IMR-90 (cell line): ENCODE results near the gene P2RY2. TPM values are rescaled to one million over a fixed set of nuclear protein-coding genes. Genes with fewer than 3 reads are reported as not detected.

Experiments
- ATAC-seq: fragments of 200-7000 bp; cut with Tn5 transposase; 2 replicates; pipeline ENCODE4 v1.9.1; 2020; ENCODE audit warnings: low read depth, mild to moderate bottlenecking, moderate library complexity
- BruUV-seq: library from RNA; stranded (reverse); fragments of 400-500 nt; replicated peaks from 2 replicates; lab custom pipeline; 2021; lab: Mats Ljungman, UMichigan
- CTCF ChIA-PET: fragments of 300-600 bp; formaldehyde crosslinking; extraction: SDS; loops from one replicate; lab custom pipeline; 2021; ENCODE audit warnings: antibody characterized with exemption; lab: Yijun Ruan, JAX
- POLR2A ChIA-PET: fragments of 300-600 bp; sonication (Branson Sonifier 250); formaldehyde crosslinking; loops from one replicate; lab custom pipeline; 2022; ENCODE audit warnings: antibody characterized with exemption; ENCODE audit not compliant: unreplicated experiment; lab: Charles Lee
- DNase-seq: peaks from one replicate; pipeline ENCODE4 v3.0.0; 2013
- H2AFZ ChIP-seq: replicated peaks from 2 replicates; pipeline ENCODE3; 2013; ENCODE audit warnings: low read length, mild to moderate bottlenecking; ENCODE audit not compliant: poor library complexity
- H2AK5ac ChIP-seq: 2 replicates; pipeline ENCODE4 v1.6.1; 2013; ENCODE audit warnings: low read depth, low read length, inconsistent platforms
- H2AK9ac ChIP-seq: replicated peaks from 2 replicates; pipeline ENCODE3; 2013; ENCODE audit warnings: mild to moderate bottlenecking, low read depth, low read length, moderate library complexity; ENCODE audit not compliant: poor library complexity
- H2BK120ac ChIP-seq: 2 replicates; pipeline ENCODE4 v1.6.1; 2013; ENCODE audit warnings: low read depth, low read length, inconsistent platforms
- H2BK15ac ChIP-seq: 3 replicates; pipeline ENCODE4 v1.6.1; 2013; ENCODE audit warnings: low read depth, low read length, inconsistent platforms
- H2BK20ac ChIP-seq: 2 replicates; pipeline ENCODE4 v1.6.1; 2013; ENCODE audit warnings: low read depth, mild to moderate bottlenecking, inconsistent platforms, low read length, moderate library complexity
- H2BK5ac ChIP-seq: 2 replicates; pipeline ENCODE4 v1.6.1; 2013; ENCODE audit warnings: mild to moderate bottlenecking, low read depth, low read length, inconsistent platforms; ENCODE audit not compliant: poor library complexity, severe bottlenecking
- H3K14ac ChIP-seq: replicated peaks from 2 replicates; pipeline ENCODE4 v1.6.1; 2013; ENCODE audit warnings: low read depth, low read length, inconsistent platforms
- H3K18ac ChIP-seq: 2 replicates; pipeline ENCODE4 v1.6.1; 2013; ENCODE audit warnings: low read depth, low read length, control low read depth
- H3K23ac ChIP-seq: 2 replicates; pipeline ENCODE4 v1.6.1; 2013; ENCODE audit warnings: low read depth, low read length, inconsistent platforms
- H3K27ac ChIP-seq: 2 replicates; pipeline ENCODE4 v1.5.1; 2013; ENCODE audit warnings: mild to moderate bottlenecking, control low read depth, low read length; ENCODE audit not compliant: insufficient read depth
- H3K27me3 ChIP-seq: 2 replicates; pipeline ENCODE4 v1.6.1; 2013; ENCODE audit warnings: low read length; ENCODE audit not compliant: control insufficient read depth, insufficient read depth
- H3K36me3 ChIP-seq: 2 replicates; pipeline ENCODE4 v1.6.1; 2013; ENCODE audit warnings: low read length, mixed read lengths; ENCODE audit not compliant: control insufficient read depth, insufficient read depth
- H3K4ac ChIP-seq: 2 replicates; pipeline ENCODE4 v1.6.1; 2013; ENCODE audit warnings: low read depth, low read length, inconsistent platforms
- H3K4me1 ChIP-seq: 2 replicates; pipeline ENCODE4 v1.6.1; 2013; ENCODE audit warnings: low read length, mixed read lengths; ENCODE audit not compliant: control insufficient read depth, insufficient read depth
- H3K4me2 ChIP-seq: 2 replicates; pipeline ENCODE4 v1.6.1; 2013; ENCODE audit warnings: low read depth, mild to moderate bottlenecking, control low read depth, low read length, moderate library complexity
- H3K4me3 ChIP-seq: 2 replicates; pipeline ENCODE4 v1.5.1; 2013; ENCODE audit warnings: low read depth, mild to moderate bottlenecking, control low read depth, low read length, moderate library complexity; ENCODE audit not compliant: insufficient read depth
- H3K56ac ChIP-seq: 2 replicates; pipeline ENCODE4 v1.6.1; 2013; ENCODE audit warnings: low read length, inconsistent platforms; ENCODE audit not compliant: insufficient read depth; ENCODE audit errors: extremely low read depth
- H3K79me1 ChIP-seq, 2 experiments: 2 replicates each; pipeline ENCODE4 v1.6.1; 2013; ENCODE audit warnings: low read length in 2 of 2, inconsistent platforms in 1 of 2, low read depth in 1 of 2
- H3K9ac ChIP-seq: 2 replicates; pipeline ENCODE4 v1.6.1; 2013; ENCODE audit warnings: low read depth, low read length, control low read depth
- H3K9me1 ChIP-seq: 2 replicates; pipeline ENCODE4 v1.6.1; 2013; ENCODE audit warnings: low read length, inconsistent platforms; ENCODE audit not compliant: insufficient read depth
- H3K9me3 ChIP-seq: 2 replicates; pipeline ENCODE4 v1.6.1; 2013; ENCODE audit warnings: low read length; ENCODE audit not compliant: control insufficient read depth, insufficient read depth
- H4K20me1 ChIP-seq: 2 replicates; pipeline ENCODE4 v1.6.1; 2013; ENCODE audit warnings: low read length, inconsistent platforms; ENCODE audit not compliant: insufficient read depth
- H4K5ac ChIP-seq: 2 replicates; pipeline ENCODE4 v1.6.1; 2013; ENCODE audit warnings: mild to moderate bottlenecking, low read depth, low read length, control low read depth
- H4K8ac ChIP-seq, 2 experiments: 2 replicates each; pipeline ENCODE4 v1.6.1; 2013; ENCODE audit warnings: low read depth in 2 of 2, low read length in 2 of 2, control low read depth in 1 of 2, inconsistent platforms in 1 of 2
- H4K91ac ChIP-seq: 2 replicates; pipeline ENCODE4 v1.6.1; 2013; ENCODE audit warnings: low read depth, low read length, inconsistent platforms; ENCODE audit not compliant: insufficient read depth
- CHD1 ChIP-seq: IDR thresholded peaks from 2 replicates; pipeline ENCODE4 v1.6.1; 2012; ENCODE audit warnings: low read depth, low read length, improper control_type of control experiment
- CTCF ChIP-seq: conservative IDR thresholded peaks from 2 replicates; pipeline ENCODE4 v1.5.1; 2012; ENCODE audit warnings: mild to moderate bottlenecking, low read depth, low read length, improper control_type of control experiment
- ELK1 ChIP-seq: fragments of 150-350 bp; IDR thresholded peaks from 2 replicates; pipeline ENCODE4 v1.6.1; 2016; ENCODE audit warnings: low read depth, mild to moderate bottlenecking, low read length, moderate library complexity, borderline replicate concordance
- FOS ChIP-seq: fragments of 150-350 bp; IDR thresholded peaks from 2 replicates; pipeline ENCODE4 v1.6.1; 2016; ENCODE audit warnings: low read depth, low read length
- MXI1 ChIP-seq: IDR thresholded peaks from 2 replicates; pipeline ENCODE4 v1.6.1; 2012; ENCODE audit warnings: low read depth, mild to moderate bottlenecking, low read length, moderate library complexity, borderline replicate concordance
- NFE2L2 ChIP-seq: fragments of 150-350 bp; IDR thresholded peaks from 2 replicates; pipeline ENCODE4 v1.6.1; 2016; ENCODE audit warnings: low read depth, mild to moderate bottlenecking, low read length
- POLR2A ChIP-seq: IDR thresholded peaks from 2 replicates; pipeline ENCODE4 v1.6.1; 2012; ENCODE audit warnings: mild to moderate bottlenecking, low read depth, low read length
- RAD21 ChIP-seq: IDR thresholded peaks from 2 replicates; pipeline ENCODE4 v1.6.1; 2012; ENCODE audit warnings: low read length, improper control_type of control experiment
- RCOR1 ChIP-seq: IDR thresholded peaks from 2 replicates; pipeline ENCODE4 v1.6.1; 2012; ENCODE audit warnings: mild to moderate bottlenecking, low read length, improper control_type of control experiment; ENCODE audit not compliant: insufficient replicate concordance
- WGBS, 2 experiments: methylation state at CpG; one replicate each; pipeline versions ENCODE4 v1.1.5 to v1.1.7; 2013; ENCODE audit warnings: missing lambda C conversion rate in 2 of 2; ENCODE audit not compliant: insufficient read length in 1 of 2; ENCODE audit errors: extremely low coverage in 2 of 2; 5-methylcytosine and 5-hydroxymethylcytosine counted together
- dilution Hi-C: fragments of 300-500 bp; cut with HindIII; formaldehyde crosslinking; loops from one replicate; pipeline ENCODE4 v1.14.3; 2018; ENCODE audit warnings: low sequenced_read_pairs; ENCODE audit not compliant: unreplicated experiment
- in situ Hi-C: fragments of 300-500 bp; cut with MboI; formaldehyde crosslinking; loops from 3 replicates; pipeline ENCODE4 v1.14.3; 2019; ENCODE audit warnings: low sequenced_read_pairs, inconsistent platforms, mixed read lengths
- intact Hi-C: fragments of 100-400 bp; cut with micrococcal nuclease; formaldehyde crosslinking; loops from 2 replicates; pipeline ENCODE4 v1.10.0; 2022
- polyA plus RNA-seq, 3 experiments: library from polyadenylated mRNA; depleted of rRNA; stranded (reverse); fragments of >200 nt; gene quantifications; 2 replicates each; pipeline ENCODE4 v1.2.3, GENCODE V29; 2012; ENCODE audit warnings: low replicate concordance in 1 of 3
- total RNA-seq: library from RNA; depleted of rRNA; stranded (reverse); fragments of >200 nt; gene quantifications from 2 replicates; pipeline ENCODE4 v1.2.3, GENCODE V29; 2012

Gene P2RY2
- total and polyA plus RNA-seq, 2 of the 4 experiments (the other 2 are of a cell fraction): not detected

- H4K91ac ChIP-seq: no peak overlapping the region
- no peak overlapping the region for H2AFZ ChIP-seq
- no peak overlapping the region for H3K18ac ChIP-seq
- H2BK120ac ChIP-seq: no peak overlapping the region
- no peak overlapping the region for H3K14ac ChIP-seq
- no peak overlapping the region for H3K4me2 ChIP-seq
- no peak overlapping the region for H4K8ac ChIP-seq
- no peaks in the 10 kb centered on the region for H3K36me3 ChIP-seq
- H3K9me3 ChIP-seq: no peaks in the 10 kb centered on the region
- no peak overlapping the region for H3K23ac ChIP-seq
- no peak for ATAC-seq
- no CpG with 5 or more reads among the region's 4 CpGs for WGBS, 2 experiments
- no peaks in the 10 kb centered on the region for H3K27me3 ChIP-seq
- peaks cover 15% of the 10 kb centered on the region for H3K9me1 ChIP-seq
- no peak overlapping the region for H3K4me3 ChIP-seq
- H3K4ac ChIP-seq: no peak overlapping the region
- dilution Hi-C loops: no loop called here
- H3K27ac ChIP-seq: no peak overlapping the region
- no peak overlapping the region for H2AK9ac ChIP-seq
- no peak overlapping the region for H2BK20ac ChIP-seq
- BruUV-seq: no TSS peak
- ChIA-PET CTCF (no interaction called here), POLR2A (no interaction called here)
- TF ChIP-seq NFE2L2: no peak
- no peak for TF ChIP-seq RCOR1
- no peak for TF ChIP-seq CHD1
- TF ChIP-seq CTCF: no peak
- TF ChIP-seq POLR2A: no peak
- TF ChIP-seq RAD21: no peak
- no peak for TF ChIP-seq MXI1
- TF ChIP-seq ELK1: no peak
- TF ChIP-seq FOS: no peak
- H2BK15ac ChIP-seq: no peak overlapping the region
- H2BK5ac ChIP-seq: no peak overlapping the region
- no peaks in the 10 kb centered on the region for H4K20me1 ChIP-seq
- no peak overlapping the region for H2AK5ac ChIP-seq
- H3K9ac ChIP-seq: no peak overlapping the region
- H3K4me1 ChIP-seq: peaks cover 5% of the 10 kb centered on the region
- no peak overlapping the region for H4K5ac ChIP-seq
- intact Hi-C loops: no loop called here
- H3K56ac ChIP-seq: no peak overlapping the region
- no peak for DNase-seq
- H3K79me1 ChIP-seq: no peaks in the 10 kb centered on the region
- in situ Hi-C loops: no loop called here
These were observed 45.0 kb upstream of the P2RY2 start for GRCh38 chr11:73172992-73173656.
